SK-N-SH (cell line): Measurements from ENCODE around the gene TTC3. TPM values are rescaled to one million over a fixed set of nuclear protein-coding genes. Genes with fewer than 3 reads are reported as not detected.

Experiments
- CTCF ChIA-PET: fragments of 300-600, 350-600 bp; formaldehyde crosslinking; extraction: SDS; loops from one replicate; lab custom pipeline; 2021; lab: Yijun Ruan, JAX
- POLR2A ChIA-PET: fragments of 350-600 bp; sonication (Branson Sonifier 250); formaldehyde crosslinking; extraction: SDS; loops from one replicate; lab custom pipeline; 2020; ENCODE audit warnings: antibody characterized with exemption, inconsistent platforms; lab: Yijun Ruan, JAX
- DNase-seq: peaks from one replicate; pipeline ENCODE4 v3.0.0; 2012
- H2AFZ ChIP-seq: fragments of 200-600 bp; sonication (generic); 2 replicates; pipeline ENCODE4 v1.8.1; 2016; ENCODE audit warnings: antibody characterized with exemption, mild to moderate bottlenecking, low read depth
- H3F3A ChIP-seq: fragments of 200-600 bp; sonication (generic); replicated peaks from 2 replicates; pipeline ENCODE3; 2016; ENCODE audit warnings: antibody characterized with exemption, mild to moderate bottlenecking; ENCODE audit not compliant: insufficient read depth
- H3K27ac ChIP-seq, 2 experiments: fragments of 200-500 bp in 1 of 2; fragments of 200-600 bp in 1 of 2; sonication (Bioruptor generic) in 1 of 2; sonication (generic), shearing (Covaris generic) in 1 of 2; 2 replicates each; pipeline versions ENCODE4 v1.5.1 to v1.6.1; 2014 to 2016; ENCODE audit warnings: low read depth in 2 of 2, inconsistent platforms in 1 of 2, low read length in 1 of 2, mild to moderate bottlenecking in 1 of 2, mixed read lengths in 1 of 2
- H3K27me3 ChIP-seq: fragments of 200-600 bp; sonication (generic), shearing (Covaris generic); 2 replicates; pipeline ENCODE4 v1.6.1; 2016; ENCODE audit warnings: mixed run types; ENCODE audit not compliant: insufficient read depth
- H3K36me3 ChIP-seq, 2 experiments: fragments of 200-500 bp in 1 of 2; fragments of 200-600 bp in 1 of 2; sonication (Bioruptor generic) in 1 of 2; sonication (generic) in 1 of 2; replicated peaks in 1 of 2; 2 replicates each; pipeline versions ENCODE3 to v1.5.1; 2014 to 2016; ENCODE audit warnings: low read length in 1 of 2, mild to moderate bottlenecking in 1 of 2; ENCODE audit not compliant: insufficient read depth in 2 of 2, control insufficient read depth in 1 of 2
- H3K4me1 ChIP-seq, 2 experiments: fragments of 200-500 bp in 1 of 2; fragments of 200-600 bp in 1 of 2; sonication (Bioruptor generic) in 1 of 2; sonication (generic), shearing (Covaris generic) in 1 of 2; 2 replicates each; pipeline versions ENCODE4 v1.5.1 to v1.6.1; 2014 to 2016; ENCODE audit warnings: low read depth in 1 of 2, low read length in 1 of 2, mixed run types in 1 of 2; ENCODE audit not compliant: insufficient read depth in 2 of 2, control insufficient read depth in 1 of 2
- H3K4me2 ChIP-seq: fragments of 200-600 bp; sonication (generic), shearing (Covaris generic); 2 replicates; pipeline ENCODE4 v1.6.1; 2017; ENCODE audit warnings: mixed run types
- H3K4me3 ChIP-seq, 2 experiments: fragments of 200-500 bp in 1 of 2; fragments of 200-600 bp in 1 of 2; sonication (Bioruptor generic) in 1 of 2; sonication (generic), shearing (Covaris generic) in 1 of 2; 2 replicates each; pipeline versions ENCODE4 v1.5.1 to v1.8.1; 2014 to 2016; ENCODE audit warnings: low read depth in 2 of 2, inconsistent platforms in 1 of 2, low read length in 1 of 2, mild to moderate bottlenecking in 1 of 2, mixed read lengths in 1 of 2, moderate library complexity in 1 of 2
- H3K79me2 ChIP-seq: fragments of 200-600 bp; sonication (generic); 2 replicates; pipeline ENCODE4 v1.8.1; 2017; ENCODE audit warnings: mild to moderate bottlenecking; ENCODE audit not compliant: insufficient read depth
- H3K9ac ChIP-seq: fragments of 200-600 bp; sonication (generic); 2 replicates; pipeline ENCODE4 v1.6.1; 2017; ENCODE audit warnings: mixed run types
- H3K9me2 ChIP-seq: fragments of 200-600 bp; sonication (generic); 2 replicates; pipeline ENCODE4 v1.6.1; 2017; ENCODE audit warnings: mixed run types
- H3K9me3 ChIP-seq: fragments of 200-600 bp; sonication (generic); 2 replicates; pipeline ENCODE4 v1.6.1; 2017; ENCODE audit warnings: mixed run types, mild to moderate bottlenecking, moderate library complexity
- H4K20me1 ChIP-seq: fragments of 200-600 bp; sonication (generic); 2 replicates; pipeline ENCODE4 v1.6.1; 2017; ENCODE audit warnings: mild to moderate bottlenecking, mixed run types; ENCODE audit not compliant: insufficient read depth
- CHD2 ChIP-seq: fragments of 150-350 bp; IDR thresholded peaks from 2 replicates; pipeline ENCODE4 v1.6.1; 2018; ENCODE audit warnings: low read length; ENCODE audit not compliant: partially characterized antibody
- CTCF ChIP-seq: fragments of 200-600 bp; sonication (generic); IDR thresholded peaks from 2 replicates; pipeline ENCODE4 v1.6.1; 2017; ENCODE audit warnings: antibody characterized with exemption, mild to moderate bottlenecking, moderate library complexity
- FOSL2 ChIP-seq: IDR thresholded peaks from 2 replicates; pipeline ENCODE4 v1.4.0; 2012; ENCODE audit warnings: low read depth, mild to moderate bottlenecking, moderate library complexity, borderline replicate concordance
- FOXJ3 ChIP-seq: sonication (generic); formaldehyde crosslinking; IDR thresholded peaks from 2 replicates; pipeline ENCODE4 v1.5.1; 2020; ENCODE audit warnings: mild to moderate bottlenecking, missing genetic modification reagents
- FOXM1 ChIP-seq: IDR thresholded peaks from 2 replicates; pipeline ENCODE4 v1.4.0; 2012; ENCODE audit warnings: low read depth, mild to moderate bottlenecking
- JUND ChIP-seq: IDR thresholded peaks from 2 replicates; pipeline ENCODE4 v1.4.0; 2012
- MAX ChIP-seq: IDR thresholded peaks from 2 replicates; pipeline ENCODE4 v1.4.0; 2012; ENCODE audit warnings: low read depth
- NRF1 ChIP-seq: IDR thresholded peaks from 2 replicates; pipeline ENCODE4 v1.6.1; 2012; ENCODE audit warnings: low read depth, mild to moderate bottlenecking, low read length
- PBX3 ChIP-seq: IDR thresholded peaks from 2 replicates; pipeline ENCODE4; 2012
- POLR2AphosphoS5 ChIP-seq: IDR thresholded peaks from 2 replicates; pipeline ENCODE4 v1.6.1; 2012; ENCODE audit warnings: low read depth, low read length
- SIN3A ChIP-seq: IDR thresholded peaks from 2 replicates; pipeline ENCODE4 v1.6.1; 2012; ENCODE audit warnings: low read depth, mild to moderate bottlenecking, low read length, moderate library complexity, borderline replicate concordance
- TAF1 ChIP-seq: IDR thresholded peaks from 2 replicates; pipeline ENCODE4 v1.6.1; 2012; ENCODE audit warnings: low read depth, mild to moderate bottlenecking, low read length, moderate library complexity, borderline replicate concordance
- TEAD4 ChIP-seq: IDR thresholded peaks from 2 replicates; pipeline ENCODE4 v1.4.0; 2012; ENCODE audit warnings: mild to moderate bottlenecking, borderline replicate concordance; ENCODE audit not compliant: insufficient read depth
- USF1 ChIP-seq: IDR thresholded peaks from 2 replicates; pipeline ENCODE4 v1.4.0; 2012; ENCODE audit warnings: low read depth, borderline replicate concordance
- USF2 ChIP-seq: fragments of 150-350 bp; IDR thresholded peaks from 2 replicates; pipeline ENCODE4 v1.6.1; 2017; ENCODE audit warnings: antibody characterized with exemption, low read length, low read depth, borderline replicate concordance
- YY1 ChIP-seq: IDR thresholded peaks from 2 replicates; pipeline ENCODE4 v1.4.0; 2012; ENCODE audit warnings: low read depth, mild to moderate bottlenecking
- WGBS: methylation state at CpG from one replicate; pipeline ENCODE4 v1.1.6; 2017; ENCODE audit warnings: low lambda C conversion rate; 5-methylcytosine and 5-hydroxymethylcytosine counted together
- polyA plus RNA-seq, 3 experiments: library from polyadenylated mRNA; depleted of rRNA; stranded (reverse); fragments of >200 nt; gene quantifications; 2 replicates each; pipeline ENCODE4 v1.2.3, GENCODE V29; 2012

TTC3 gene
- polyA plus RNA-seq, 1 of the 3 experiments (the other 2 are of a cell fraction), result 35.7 TPM

GRCh38 chr21:37093977-37094376 lies 20.9 kb downstream of the TTC3 start:
- H3K4me1 ChIP-seq, result no peaks in the 10 kb centered on the region
- H3K9ac ChIP-seq, result no peak overlapping the region
- H3K9me3 ChIP-seq, result no peaks in the 10 kb centered on the region
- CTCF ChIA-PET, result no interaction called here
- H3K79me2 ChIP-seq, result peaks cover 27% of the 10 kb centered on the region
- TF ChIP-seq MAX (no peak), TEAD4 (no peak), POLR2AphosphoS5 (no peak), JUND (no peak), USF2 (no peak), USF1 (no peak), PBX3 (no peak), FOXJ3 (CRISPR knock-in tag) (no peak), NRF1 (no peak), TAF1 (no peak)
- H3K4me3 ChIP-seq, result no peak overlapping the region
- H3K9me2 ChIP-seq, result no peaks in the 10 kb centered on the region
- no peak overlapping the region for H2AFZ ChIP-seq
- no peak for DNase-seq
- H4K20me1 ChIP-seq, result no peaks in the 10 kb centered on the region
- peaks cover 4% of the 10 kb centered on the region for H3F3A ChIP-seq
- H3K27ac ChIP-seq, result no peak overlapping the region
- POLR2A ChIA-PET, result no interaction called here
- H3K27me3 ChIP-seq, result no peaks in the 10 kb centered on the region
- peaks cover 71 to 73% of the 10 kb centered on the region in 2 experiments for H3K36me3 ChIP-seq
- H3K4me2 ChIP-seq, result no peak overlapping the region

GRCh38 chr21:37095821-37096220 lies 22.8 kb downstream of the TTC3 start:
- Histone ChIP-seq H3K27ac (no peak overlapping the region), H3K4me2 (no peak overlapping the region), H3K9me2 (no peaks in the 10 kb centered on the region), H2AFZ (no peak overlapping the region), H3K27me3 (no peaks in the 10 kb centered on the region), H3F3A (peaks cover under 1% of the 10 kb centered on the region), H3K9ac (no peak overlapping the region), H3K4me3 (no peak overlapping the region), H3K79me2 (peaks cover 13% of the 10 kb centered on the region), H3K4me1 (no peaks in the 10 kb centered on the region), H3K9me3 (no peaks in the 10 kb centered on the region), H4K20me1 (no peaks in the 10 kb centered on the region), H3K36me3 (peaks cover 76 to 82% of the 10 kb centered on the region in 2 experiments)
- no peak for DNase-seq
- ChIA-PET CTCF (interaction anchor here (0.6 to 1.4 kb wide), 4 partner anchors 9 to 86 kb away, joined by 3 to 4 read pairs (median 3); no protein-coding TSS in a partner anchor), POLR2A (no interaction called here)
- 98% methylated on average over 4 of the region's 4 CpGs for WGBS
- TF ChIP-seq POLR2AphosphoS5 (no peak), CTCF (no peak), SIN3A (no peak), FOXM1 (no peak), FOSL2 (no peak), NRF1 (no peak), CHD2 (no peak), YY1 (no peak)
